Upper lobe of right lung (tissue), 1 donor: ENCODE data around the gene F13A1. TPM values are rescaled to one million over a fixed set of nuclear protein-coding genes. Genes with fewer than 3 reads are reported as not detected.
"Not testable (repeated sequence)": the region's sequence is repeated elsewhere in the genome, so short reads cannot be mapped to it uniquely, and the experiment has no call there.

Experiments used
- ATAC-seq: fragments of 200-7000 bp; cut with Tn5 transposase; one replicate; pipeline ENCODE4 v1.9.1; 2020; ENCODE audit warnings: mild to moderate bottlenecking, moderate library complexity
- DNase-seq: peaks from one replicate; pipeline ENCODE4 v3.0.0-alpha.2; 2020
- H3K27ac ChIP-seq: fragments of 200-600 bp; one replicate; pipeline ENCODE4 v1.8.0; 2022
- H3K27me3 ChIP-seq: fragments of 200-600 bp; one replicate; pipeline ENCODE4 v1.8.0; 2022; ENCODE audit warnings: mild to moderate bottlenecking
- H3K36me3 ChIP-seq: fragments of 200-600 bp; one replicate; pipeline ENCODE4 v1.8.0; 2022
- H3K4me1 ChIP-seq: fragments of 200-600 bp; one replicate; pipeline ENCODE4 v1.8.0; 2022
- H3K4me3 ChIP-seq: fragments of 200-600 bp; one replicate; pipeline ENCODE4 v1.8.0; 2022; ENCODE audit warnings: mild to moderate bottlenecking
- H3K9me3 ChIP-seq: fragments of 200-600 bp; one replicate; pipeline ENCODE4 v1.8.0; 2022
- intact Hi-C: fragments of 100-400 bp; cut with DNase I; formaldehyde crosslinking; loops from one replicate; pipeline ENCODE4 v1.11.0; 2022
- total RNA-seq: library from RNA; stranded (reverse); fragmentation: NEBNext Ultra II Directional; extraction: Animal tissue kit (Norgen Biotek cat#: 25700); gene quantifications from one replicate; pipeline ENCODE4 v1.2.1, GENCODE V29; 2021
- TF ChIP-seq, protein P1 (sequence below): fragments of 200-600 bp; IDR thresholded peaks from one replicate; pipeline ENCODE4 v1.8.0; 2022; ENCODE audit warnings: antibody characterized with exemption
- donor health status: DM: no; HTN: yes; CAD: no; lungs with severe emphysema.

F13A1 gene
- total RNA-seq, 1 donor from 2014 or later, result 94.5 TPM

DNA sequence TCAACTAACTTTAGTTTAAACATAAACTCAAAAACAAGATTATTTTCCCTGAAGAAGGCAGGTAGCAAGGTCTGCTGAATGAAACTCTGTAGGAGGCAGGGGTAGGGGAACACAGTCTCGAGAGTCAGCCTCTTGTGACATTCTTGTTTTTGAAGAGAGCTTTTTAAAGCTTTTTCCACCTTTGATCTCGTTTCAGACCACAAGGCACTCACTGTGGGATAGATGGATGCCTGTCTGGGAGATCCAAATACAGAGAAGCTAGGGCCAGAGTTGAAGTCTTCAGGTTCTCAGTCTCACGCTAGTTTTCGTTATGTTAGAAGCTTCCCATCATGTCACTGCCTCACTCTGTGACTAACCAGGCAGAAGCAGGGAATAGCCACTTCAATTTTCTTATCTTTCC lies 14.9 kb downstream of the F13A1 start:
- intact Hi-C loops, result no loop called here
- Histone ChIP-seq H3K36me3 (no peaks in the 10 kb centered on the region), H3K4me3 (no peak overlapping the region), H3K4me1 (no peaks in the 10 kb centered on the region), H3K27me3 (no peaks in the 10 kb centered on the region), H3K27ac (no peak overlapping the region), H3K9me3 (no peaks in the 10 kb centered on the region)
- ATAC-seq, result no peak
- DNase-seq, result no peak
- TF ChIP-seq, protein P1, sequence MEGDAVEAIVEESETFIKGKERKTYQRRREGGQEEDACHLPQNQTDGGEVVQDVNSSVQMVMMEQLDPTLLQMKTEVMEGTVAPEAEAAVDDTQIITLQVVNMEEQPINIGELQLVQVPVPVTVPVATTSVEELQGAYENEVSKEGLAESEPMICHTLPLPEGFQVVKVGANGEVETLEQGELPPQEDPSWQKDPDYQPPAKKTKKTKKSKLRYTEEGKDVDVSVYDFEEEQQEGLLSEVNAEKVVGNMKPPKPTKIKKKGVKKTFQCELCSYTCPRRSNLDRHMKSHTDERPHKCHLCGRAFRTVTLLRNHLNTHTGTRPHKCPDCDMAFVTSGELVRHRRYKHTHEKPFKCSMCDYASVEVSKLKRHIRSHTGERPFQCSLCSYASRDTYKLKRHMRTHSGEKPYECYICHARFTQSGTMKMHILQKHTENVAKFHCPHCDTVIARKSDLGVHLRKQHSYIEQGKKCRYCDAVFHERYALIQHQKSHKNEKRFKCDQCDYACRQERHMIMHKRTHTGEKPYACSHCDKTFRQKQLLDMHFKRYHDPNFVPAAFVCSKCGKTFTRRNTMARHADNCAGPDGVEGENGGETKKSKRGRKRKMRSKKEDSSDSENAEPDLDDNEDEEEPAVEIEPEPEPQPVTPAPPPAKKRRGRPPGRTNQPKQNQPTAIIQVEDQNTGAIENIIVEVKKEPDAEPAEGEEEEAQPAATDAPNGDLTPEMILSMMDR, result no peak

GRCh38 chr6:6300383-6300782 lies 20.1 kb downstream of the F13A1 start:
- H3K4me3 ChIP-seq, DNase-seq, intact Hi-C loops, H3K4me1 ChIP-seq, H3K27ac ChIP-seq, H3K36me3 ChIP-seq, H3K27me3 ChIP-seq, H3K9me3 ChIP-seq, ATAC-seq: not testable (repeated sequence)

DNA sequence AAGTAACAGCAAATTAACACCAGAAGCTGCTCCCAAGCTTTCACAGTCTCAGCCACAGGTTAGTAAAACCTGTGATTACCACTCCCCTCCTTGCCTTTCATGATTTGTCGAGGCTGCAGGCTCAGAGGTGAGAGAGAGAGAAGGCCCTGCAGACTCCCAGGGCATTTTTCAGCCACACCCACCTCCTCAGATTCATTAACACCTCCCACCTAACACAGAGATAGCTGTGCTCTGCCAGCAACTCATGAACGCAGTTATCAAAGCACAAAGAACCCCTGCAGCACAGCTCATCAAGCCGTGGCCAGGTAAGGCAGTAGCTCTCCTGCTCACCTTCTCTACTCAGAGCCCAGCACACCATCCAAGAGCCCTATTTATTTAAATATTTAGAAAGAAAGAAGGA lies 27.1 kb downstream of the F13A1 start:
- H3K27me3 ChIP-seq, result no peaks in the 10 kb centered on the region
- intact Hi-C loops, result no loop called here
- no peaks in the 10 kb centered on the region for H3K9me3 ChIP-seq
- H3K4me3 ChIP-seq, result no peak overlapping the region
- no peak for DNase-seq
- H3K27ac ChIP-seq, result no peak overlapping the region
- no peaks in the 10 kb centered on the region for H3K36me3 ChIP-seq
- TF ChIP-seq, protein P1, result no peak
- H3K4me1 ChIP-seq, result no peaks in the 10 kb centered on the region
- ATAC-seq, result no peak

DNA sequence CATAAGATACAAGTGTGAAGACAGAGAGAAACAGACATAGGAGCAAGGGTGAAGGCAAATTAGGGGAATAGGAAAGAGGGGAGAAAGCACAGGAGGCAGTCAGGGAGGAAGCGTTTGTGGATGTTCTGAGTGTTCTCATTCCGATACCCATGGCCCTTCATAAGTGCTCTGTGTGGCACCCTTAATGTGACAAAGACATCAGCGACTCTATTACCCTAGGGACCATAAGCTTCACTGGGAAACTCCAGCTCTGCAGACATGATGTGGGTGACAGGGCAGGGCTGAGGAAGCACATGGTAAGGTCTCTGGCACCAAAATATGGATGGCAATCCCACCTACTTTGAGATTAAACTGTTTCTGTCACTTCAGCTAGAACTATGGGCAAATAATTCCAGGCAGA lies 33.0 kb downstream of the F13A1 start:
- Histone ChIP-seq H3K36me3 (no peaks in the 10 kb centered on the region), H3K27me3 (no peaks in the 10 kb centered on the region), H3K4me3 (no peak overlapping the region), H3K9me3 (no peaks in the 10 kb centered on the region), H3K27ac (no peak overlapping the region), H3K4me1 (no peaks in the 10 kb centered on the region)
- TF ChIP-seq, protein P1, result no peak
- no peak for ATAC-seq
- DNase-seq, result no peak
- intact Hi-C loops, result no loop called here

GRCh38 chr6:6285679-6286078 lies 34.8 kb downstream of the F13A1 start:
- Histone ChIP-seq H3K27ac (no peak overlapping the region), H3K9me3 (no peaks in the 10 kb centered on the region), H3K4me3 (no peak overlapping the region), H3K36me3 (no peaks in the 10 kb centered on the region), H3K4me1 (no peaks in the 10 kb centered on the region), H3K27me3 (no peaks in the 10 kb centered on the region)
- intact Hi-C loops, result no loop called here
- ATAC-seq (no peak), DNase-seq (no peak)
- TF ChIP-seq, protein P1, result no peak

- TF ChIP-seq, protein P1, result no peak
- DNase-seq (no peak), ATAC-seq (peak; percentile 62)
- Histone ChIP-seq H3K4me1 (no peaks in the 10 kb centered on the region), H3K36me3 (no peaks in the 10 kb centered on the region), H3K9me3 (no peaks in the 10 kb centered on the region), H3K27me3 (no peaks in the 10 kb centered on the region), H3K4me3 (no peak overlapping the region), H3K27ac (no peak overlapping the region)
- intact Hi-C loops, result no loop called here
Measured at GRCh38 chr6:6284221-6284966, 36.1 kb downstream of the F13A1 start.
